PFSK-1 (cell line): ENCODE measurements around the gene HHIPL1.

Experiments used
- FOXP2 ChIP-seq: optimal IDR thresholded peaks from 2 replicates; pipeline ENCODE3; 2011; ENCODE audit warnings: borderline replicate concordance, control low read depth, inconsistent platforms; ENCODE audit not compliant: insufficient read depth; ENCODE audit errors: extremely low read length, extremely low read depth
- POLR2AphosphoS5 ChIP-seq: IDR thresholded peaks from 2 replicates; pipeline ENCODE4 v1.6.1; 2012; ENCODE audit warnings: low read depth, mild to moderate bottlenecking, control low read depth, low read length, moderate library complexity
- SIN3A ChIP-seq: IDR thresholded peaks from 2 replicates; pipeline ENCODE4 v1.6.1; 2012; ENCODE audit warnings: mild to moderate bottlenecking, low read length, moderate library complexity, borderline replicate concordance; ENCODE audit not compliant: insufficient read depth
- TAF1 ChIP-seq: IDR thresholded peaks from 2 replicates; pipeline ENCODE4 v1.6.1; 2012; ENCODE audit warnings: low read length, control low read depth, borderline replicate concordance; ENCODE audit not compliant: insufficient read depth
- TF ChIP-seq, protein P1 (sequence below), 2 experiments: IDR thresholded peaks; 2 replicates each; pipeline versions ENCODE4 v1.6.1 to v1.8.0; 2011 to 2012; ENCODE audit warnings: low read depth in 2 of 2, low read length in 2 of 2, control low read depth in 1 of 2, inconsistent platforms in 1 of 2, mild to moderate bottlenecking in 1 of 2, moderate library complexity in 1 of 2; ENCODE audit not compliant: insufficient read depth in 1 of 2

Gene HHIPL1

DNA sequence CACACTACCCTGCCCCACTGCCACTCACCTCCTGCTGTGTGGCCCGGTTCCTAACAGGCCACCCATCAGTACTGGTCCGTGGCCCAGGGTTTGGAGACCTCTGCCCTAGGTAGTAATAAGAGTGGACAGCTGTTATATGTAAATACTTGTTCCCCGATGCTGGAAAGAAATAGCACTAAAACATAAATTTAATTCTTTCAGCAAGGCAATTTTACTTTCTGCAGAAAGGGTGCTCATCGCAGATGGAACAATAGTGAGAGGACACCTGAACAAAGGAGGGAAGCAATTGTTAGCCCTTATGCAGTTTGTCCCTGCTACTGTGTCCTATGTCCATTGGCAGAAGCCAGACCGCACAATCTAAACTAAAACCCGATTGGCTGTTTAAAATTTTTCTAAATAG, 33.3 kb downstream of the HHIPL1 start:
- TF ChIP-seq SIN3A, result no peak
- TF ChIP-seq FOXP2, result no peak
- no peak for TF ChIP-seq TAF1
- TF ChIP-seq, protein P1, sequence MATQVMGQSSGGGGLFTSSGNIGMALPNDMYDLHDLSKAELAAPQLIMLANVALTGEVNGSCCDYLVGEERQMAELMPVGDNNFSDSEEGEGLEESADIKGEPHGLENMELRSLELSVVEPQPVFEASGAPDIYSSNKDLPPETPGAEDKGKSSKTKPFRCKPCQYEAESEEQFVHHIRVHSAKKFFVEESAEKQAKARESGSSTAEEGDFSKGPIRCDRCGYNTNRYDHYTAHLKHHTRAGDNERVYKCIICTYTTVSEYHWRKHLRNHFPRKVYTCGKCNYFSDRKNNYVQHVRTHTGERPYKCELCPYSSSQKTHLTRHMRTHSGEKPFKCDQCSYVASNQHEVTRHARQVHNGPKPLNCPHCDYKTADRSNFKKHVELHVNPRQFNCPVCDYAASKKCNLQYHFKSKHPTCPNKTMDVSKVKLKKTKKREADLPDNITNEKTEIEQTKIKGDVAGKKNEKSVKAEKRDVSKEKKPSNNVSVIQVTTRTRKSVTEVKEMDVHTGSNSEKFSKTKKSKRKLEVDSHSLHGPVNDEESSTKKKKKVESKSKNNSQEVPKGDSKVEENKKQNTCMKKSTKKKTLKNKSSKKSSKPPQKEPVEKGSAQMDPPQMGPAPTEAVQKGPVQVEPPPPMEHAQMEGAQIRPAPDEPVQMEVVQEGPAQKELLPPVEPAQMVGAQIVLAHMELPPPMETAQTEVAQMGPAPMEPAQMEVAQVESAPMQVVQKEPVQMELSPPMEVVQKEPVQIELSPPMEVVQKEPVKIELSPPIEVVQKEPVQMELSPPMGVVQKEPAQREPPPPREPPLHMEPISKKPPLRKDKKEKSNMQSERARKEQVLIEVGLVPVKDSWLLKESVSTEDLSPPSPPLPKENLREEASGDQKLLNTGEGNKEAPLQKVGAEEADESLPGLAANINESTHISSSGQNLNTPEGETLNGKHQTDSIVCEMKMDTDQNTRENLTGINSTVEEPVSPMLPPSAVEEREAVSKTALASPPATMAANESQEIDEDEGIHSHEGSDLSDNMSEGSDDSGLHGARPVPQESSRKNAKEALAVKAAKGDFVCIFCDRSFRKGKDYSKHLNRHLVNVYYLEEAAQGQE (IDR thresholded peaks at IDR 0.05; ENCODE audit: insufficient read depth in 1 of 2, low read depth in 2 of 2, low read length in 2 of 2), result no peak
- no peak for TF ChIP-seq POLR2AphosphoS5

- no peak for TF ChIP-seq POLR2AphosphoS5
- TF ChIP-seq, protein P1 (IDR thresholded peaks at IDR 0.05; ENCODE audit: insufficient read depth in 1 of 2, low read depth in 2 of 2, low read length in 2 of 2), result no peak
- TF ChIP-seq TAF1, result no peak
- TF ChIP-seq FOXP2, result no peak
- no peak for TF ChIP-seq SIN3A
Measured at GRCh38 chr14:99679111-99679510, 34.2 kb downstream of the HHIPL1 start.

DNA sequence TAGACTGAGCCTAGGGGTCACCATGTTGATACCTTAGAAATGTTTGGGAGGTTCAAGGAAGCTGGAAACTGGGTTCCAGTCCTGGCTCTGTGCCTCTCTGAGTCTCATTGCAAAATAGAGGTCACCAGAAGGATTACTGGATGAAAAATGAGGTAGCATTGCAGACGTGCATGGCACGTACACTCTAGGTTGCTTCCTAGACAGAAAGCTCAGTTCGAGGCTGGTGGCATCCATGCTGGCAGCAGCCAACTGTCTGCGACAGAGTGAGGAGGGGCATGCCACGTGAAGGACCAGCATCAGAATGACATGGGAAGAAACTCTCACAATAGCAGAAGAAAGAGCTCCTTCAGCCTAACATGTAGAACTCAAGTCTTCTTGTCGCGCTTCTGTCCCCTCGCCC, 34.6 kb downstream of the HHIPL1 start:
- TF ChIP-seq SIN3A, result no peak
- no peak for TF ChIP-seq POLR2AphosphoS5
- TF ChIP-seq, protein P1 (IDR thresholded peaks at IDR 0.05; ENCODE audit: insufficient read depth in 1 of 2, low read depth in 2 of 2, low read length in 2 of 2), result no peak
- no peak for TF ChIP-seq FOXP2

DNA sequence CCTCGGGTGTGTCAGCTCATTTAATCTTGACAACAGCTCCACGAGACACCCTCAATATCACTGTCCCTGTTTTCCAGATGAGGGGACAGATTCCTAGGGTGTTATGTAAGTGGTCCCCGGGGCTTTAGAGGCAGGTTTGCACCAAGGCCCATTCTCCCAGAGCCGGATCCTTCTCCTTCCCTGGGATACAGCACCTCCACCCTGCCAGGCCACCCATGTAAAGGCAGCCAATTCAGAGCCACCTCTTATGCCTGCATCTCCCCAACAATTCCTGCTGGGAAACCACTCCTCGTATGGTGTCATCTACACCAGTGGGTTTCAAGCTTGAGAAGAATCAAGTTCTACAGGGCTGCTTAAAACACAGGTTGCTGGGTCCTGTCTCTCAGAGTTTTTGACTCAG, 35.1 kb downstream of the HHIPL1 start:
- TF ChIP-seq POLR2AphosphoS5 (no peak), FOXP2 (no peak), SIN3A (no peak), TAF1 (no peak)
- TF ChIP-seq, protein P1 (IDR thresholded peaks at IDR 0.05; ENCODE audit: insufficient read depth in 1 of 2, low read depth in 2 of 2, low read length in 2 of 2), result no peak
